GM18520 (cell line): ENCODE results near the gene FUT8.
A peak's percentile ranks its signal among the peaks of the same experiment; 100 is the strongest.
"Not testable (repeated sequence)": the region's sequence is repeated elsewhere in the genome, so short reads cannot be mapped to it uniquely, and the experiment has no call there.

Source experiments
- ATAC-seq: cut with Tn5 transposase; IDR thresholded peaks from one replicate; pipeline ENCODE4 v1.9.1; 2021; ENCODE audit not compliant: unreplicated experiment

Gene FUT8

DNA sequence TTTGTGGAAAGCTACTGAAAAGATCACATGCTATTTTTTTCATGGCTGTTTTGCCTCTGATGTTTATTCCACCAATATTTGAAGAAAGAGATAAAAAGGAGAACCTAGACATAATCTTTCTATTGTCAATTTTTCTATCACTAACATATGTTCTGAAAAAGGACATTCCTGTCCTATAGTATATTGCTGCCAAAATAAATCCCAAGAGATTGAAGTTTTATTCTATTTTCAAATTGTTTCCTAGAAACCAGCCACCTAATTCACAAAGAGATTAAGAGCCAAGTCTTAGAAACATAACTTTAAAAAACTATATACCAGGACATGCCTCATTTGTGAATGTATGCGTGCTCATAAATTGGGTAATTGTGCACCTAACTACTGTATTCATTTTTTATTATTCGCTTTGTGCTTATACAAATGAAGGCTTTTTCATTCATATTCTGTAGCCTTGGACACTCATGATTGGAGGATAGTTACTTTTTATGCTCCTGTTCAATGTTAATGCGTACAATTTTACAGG, 200.7 kb downstream of the FUT8 start:
- no peak for ATAC-seq

DNA sequence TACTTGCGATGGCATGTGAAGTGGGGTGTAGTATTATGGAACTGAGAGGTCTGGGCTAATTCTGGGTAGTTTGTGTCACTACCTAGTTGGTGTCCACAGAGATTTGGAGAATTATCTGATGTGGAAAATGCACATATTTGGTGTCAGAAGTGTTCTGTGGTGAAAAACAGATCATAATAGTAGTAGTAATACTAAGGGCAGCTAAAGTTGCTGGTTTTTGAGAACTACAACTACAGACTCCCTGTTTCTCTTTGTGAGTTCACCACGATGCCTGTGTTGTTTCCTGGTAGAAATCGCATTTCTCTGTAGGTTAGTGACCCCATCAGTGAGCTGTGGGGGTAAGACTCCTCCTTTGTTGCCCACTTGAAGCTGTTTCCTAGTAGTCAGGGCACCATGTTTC, 206.5 kb downstream of the FUT8 start:
- no peak for ATAC-seq

DNA sequence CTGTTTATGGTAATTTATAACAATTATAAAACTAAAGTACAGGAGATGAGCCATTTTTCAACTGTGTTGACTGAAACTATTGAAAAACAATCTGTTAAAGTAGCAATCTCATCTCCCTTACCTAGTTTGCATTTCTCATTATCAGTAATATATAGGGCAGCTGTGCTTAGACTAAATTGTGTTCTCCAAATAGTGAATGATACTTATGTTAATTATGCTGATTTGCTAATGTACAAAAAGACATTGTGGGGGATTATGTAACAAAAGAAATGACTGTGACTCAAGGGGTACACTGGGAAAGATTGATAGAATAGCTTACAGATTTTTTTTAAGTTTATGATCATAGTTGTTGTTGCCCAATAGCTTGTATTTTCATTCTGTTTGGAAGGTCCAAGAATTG, 207.7 kb downstream of the FUT8 start:
- peak; percentile 51 for ATAC-seq

DNA sequence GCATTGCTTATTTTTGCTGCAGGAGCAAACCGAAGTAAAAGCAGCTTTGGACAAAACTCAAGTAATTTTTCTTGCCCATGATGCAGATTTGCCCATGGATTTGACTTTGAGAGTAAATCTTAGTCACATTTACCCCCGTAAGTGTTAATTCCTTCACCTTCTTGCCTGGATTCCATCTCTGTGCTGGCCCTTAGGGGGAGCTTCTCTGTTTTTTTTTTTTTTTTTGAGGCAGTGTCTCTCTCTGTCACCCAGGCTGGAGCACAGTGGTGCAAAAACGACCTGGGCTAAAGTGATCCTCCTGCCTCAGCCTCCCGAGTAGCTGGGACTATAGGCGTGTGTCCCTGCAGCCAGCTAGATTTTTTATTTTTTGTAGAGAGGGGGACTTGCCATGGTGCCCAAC, 210.2 kb downstream of the FUT8 start:
- ATAC-seq: no peak

DNA sequence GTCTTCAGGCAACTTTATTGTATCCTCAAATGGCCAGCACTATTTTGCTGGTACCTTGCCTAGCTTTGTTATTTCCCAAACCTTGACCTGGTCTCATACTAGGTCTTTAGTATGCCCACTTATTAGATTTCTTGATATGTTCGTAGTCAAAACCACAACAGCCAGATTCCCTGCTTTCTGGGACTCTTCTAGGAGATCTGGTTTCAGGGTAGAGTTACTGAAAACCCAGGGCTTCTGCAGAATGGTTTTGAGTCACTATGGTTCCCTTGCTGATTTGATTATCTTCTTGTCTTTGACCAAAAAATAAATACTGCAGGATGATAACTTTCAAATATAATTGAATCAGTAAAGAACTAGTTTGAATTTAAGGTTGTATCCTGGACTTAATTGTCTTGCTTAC, 211.2 kb downstream of the FUT8 start:
- no peak for ATAC-seq

DNA sequence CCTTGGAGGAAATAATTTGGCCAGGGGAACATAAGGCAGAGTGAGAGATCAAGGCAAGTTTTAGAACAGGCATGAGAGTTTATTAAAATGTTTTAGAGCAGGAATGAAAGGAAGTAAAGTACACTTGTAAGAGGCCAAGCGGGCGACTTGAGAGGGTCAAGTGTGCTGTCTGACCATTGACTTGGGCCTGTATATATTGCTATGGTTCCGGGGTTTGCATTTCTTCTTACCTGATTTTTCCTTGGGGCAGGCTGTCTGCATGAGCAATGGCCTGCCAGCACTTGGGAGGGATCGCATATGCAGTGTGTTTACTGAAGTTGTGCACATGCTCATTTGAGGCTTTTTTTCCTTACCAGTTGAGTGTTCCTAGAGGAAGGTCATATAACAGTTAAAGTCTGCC, 214.8 kb downstream of the FUT8 start:
- ATAC-seq: no peak

DNA sequence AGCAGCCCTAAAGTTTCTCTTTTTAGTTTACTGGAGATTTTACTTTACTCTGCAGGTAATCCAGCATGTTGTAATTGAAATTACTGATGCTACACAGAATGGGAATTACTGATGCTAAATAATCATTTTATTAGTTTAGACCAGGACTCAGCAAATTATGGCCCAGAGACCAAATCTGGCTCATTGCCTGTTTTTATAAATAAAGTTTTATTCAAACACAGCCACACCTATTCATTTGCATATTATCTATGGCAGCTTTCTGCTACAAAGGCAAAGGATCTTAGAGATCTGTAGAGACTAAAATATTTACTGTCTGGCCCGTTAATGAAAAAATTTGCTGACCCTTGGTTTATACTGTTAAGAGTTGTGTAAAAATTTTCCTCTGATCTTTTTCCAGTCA, 216.1 kb downstream of the FUT8 start:
- ATAC-seq: no peak

DNA sequence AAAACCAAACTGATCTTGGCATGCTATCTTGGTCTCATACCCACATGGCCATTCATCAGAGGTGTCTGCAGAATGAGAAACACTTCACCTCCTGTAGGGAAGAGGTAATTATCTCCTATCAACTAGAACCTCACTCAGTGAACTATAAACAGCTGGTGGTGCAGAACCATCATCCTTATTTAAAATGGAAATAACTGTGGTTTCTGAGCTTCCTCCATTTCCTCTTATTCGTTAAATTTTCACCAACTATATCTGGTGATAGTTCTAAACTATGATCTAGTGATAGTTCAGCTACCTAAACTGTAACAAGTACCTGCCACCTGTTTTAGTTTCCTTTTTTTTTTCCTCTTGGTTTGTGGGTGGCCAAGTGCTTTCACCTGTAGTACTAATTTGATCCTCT, 218.5 kb downstream of the FUT8 start:
- ATAC-seq: no peak

DNA sequence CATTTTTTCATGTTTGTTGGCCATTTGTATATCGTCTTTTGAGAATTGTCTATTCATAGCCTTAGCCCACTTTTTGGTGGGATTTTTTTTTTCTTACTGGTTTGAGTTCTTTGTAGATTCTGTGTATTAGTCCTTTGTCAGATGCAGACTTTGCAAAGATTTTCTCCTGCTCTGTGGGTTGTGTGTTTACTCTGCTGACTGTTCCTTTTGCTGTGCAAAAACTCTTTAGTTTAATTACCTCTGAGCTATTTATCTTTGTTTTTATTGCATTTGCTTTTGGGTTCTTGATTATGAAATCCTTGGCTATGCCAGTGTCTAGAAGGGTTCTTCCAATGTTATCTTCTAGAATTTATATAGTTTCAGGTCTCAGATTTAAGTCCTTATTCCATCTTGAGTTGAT, 220.0 kb downstream of the FUT8 start:
- ATAC-seq: no peak

DNA sequence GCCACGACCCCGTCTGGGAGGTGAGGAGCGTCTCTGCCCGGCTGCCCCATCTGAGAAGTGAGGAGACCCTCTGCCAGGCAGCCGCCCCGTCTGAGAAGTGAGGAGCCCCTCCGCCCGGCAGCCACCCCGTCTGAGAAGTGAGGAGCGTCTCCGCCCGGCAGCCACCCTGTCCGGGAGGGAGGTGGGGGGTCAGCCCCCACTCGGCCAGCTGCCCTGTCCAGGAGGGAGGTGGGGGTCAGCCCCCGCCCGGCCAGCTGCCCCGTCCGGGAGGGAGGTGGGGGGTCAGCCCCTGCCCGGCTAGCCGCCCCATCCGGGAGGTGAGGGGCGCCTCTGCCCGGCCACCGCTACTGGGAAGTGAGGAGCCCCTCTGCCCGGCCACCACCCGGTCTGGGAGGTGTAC, 221.1 kb downstream of the FUT8 start:
- ATAC-seq: not testable (repeated sequence)

DNA sequence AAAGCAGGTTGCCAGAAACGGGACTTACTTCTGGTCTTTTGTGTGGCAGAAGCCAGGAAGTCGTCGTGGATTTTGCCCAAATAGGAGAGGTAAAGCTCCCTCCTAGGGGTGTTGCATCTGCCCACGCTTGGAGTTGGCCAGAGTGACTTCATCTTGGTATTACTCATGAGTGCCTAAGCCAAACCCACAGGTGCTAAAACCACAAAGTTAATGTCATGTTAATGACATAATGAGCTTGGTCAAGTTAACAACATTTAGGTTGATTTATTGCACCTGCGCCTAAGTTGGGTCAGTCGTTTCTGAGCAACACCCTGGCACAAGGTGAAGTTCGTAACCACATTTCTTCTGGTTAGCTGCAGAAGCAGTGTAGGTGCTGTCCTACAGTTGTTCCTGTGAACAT, 225.2 kb downstream of the FUT8 start:
- ATAC-seq: peak; percentile 98

DNA sequence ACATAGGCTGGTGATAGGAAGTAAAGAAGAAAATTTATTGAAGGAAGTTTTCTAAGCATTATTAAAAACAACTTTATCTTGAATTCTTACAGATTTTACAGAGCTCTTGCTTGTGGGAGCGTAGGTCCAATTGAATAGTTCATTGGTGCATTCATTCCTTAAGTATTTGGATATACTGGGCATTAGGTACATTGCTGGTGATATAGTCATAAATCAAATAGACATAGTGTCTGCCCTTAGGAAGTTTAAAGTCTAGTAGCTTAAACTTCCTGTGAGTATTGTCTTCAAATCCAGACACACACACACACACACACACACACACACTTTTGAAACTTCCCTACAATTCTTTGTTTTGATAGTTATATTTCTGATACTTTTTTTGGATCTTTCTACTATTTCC, 226.7 kb downstream of the FUT8 start:
- ATAC-seq: no peak

DNA sequence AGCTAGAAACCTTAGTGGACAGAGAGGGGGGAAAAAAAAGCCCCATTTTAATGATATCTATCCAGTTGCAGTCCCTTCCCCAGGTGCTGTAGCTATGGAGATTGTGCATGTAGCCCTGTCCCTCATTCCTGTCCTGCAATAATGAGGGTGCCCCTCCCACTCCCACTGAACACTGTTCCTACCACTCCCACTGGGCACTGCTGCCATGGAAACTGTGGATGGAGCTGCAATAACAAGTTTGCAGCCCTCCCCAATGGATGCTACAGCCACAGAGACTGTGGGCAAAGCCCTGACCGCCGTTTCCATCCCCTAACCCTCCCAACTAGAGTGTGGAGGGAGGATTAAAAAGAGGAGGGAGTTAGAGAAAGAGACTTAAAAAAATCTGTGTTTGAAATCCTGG, 238.3 kb downstream of the FUT8 start:
- ATAC-seq: no peak

DNA sequence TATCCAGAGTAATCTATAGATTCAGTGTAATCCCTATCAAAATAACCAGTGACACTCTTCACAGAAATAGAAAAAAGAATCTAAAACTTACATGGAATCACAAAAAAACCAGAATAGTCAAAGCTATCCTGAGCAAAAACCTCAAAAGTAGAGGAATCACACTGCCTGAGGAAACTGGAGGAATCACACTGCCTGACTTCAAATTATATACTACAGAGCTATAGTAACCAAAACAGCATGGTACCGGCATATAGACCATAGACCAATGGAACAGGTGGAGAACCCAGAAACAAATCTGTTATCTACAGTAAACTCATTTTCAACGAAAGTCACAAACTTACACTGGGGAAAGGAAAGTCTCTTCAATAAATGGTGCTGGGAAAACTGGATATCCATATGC, 244.0 kb downstream of the FUT8 start:
- ATAC-seq: no peak

DNA sequence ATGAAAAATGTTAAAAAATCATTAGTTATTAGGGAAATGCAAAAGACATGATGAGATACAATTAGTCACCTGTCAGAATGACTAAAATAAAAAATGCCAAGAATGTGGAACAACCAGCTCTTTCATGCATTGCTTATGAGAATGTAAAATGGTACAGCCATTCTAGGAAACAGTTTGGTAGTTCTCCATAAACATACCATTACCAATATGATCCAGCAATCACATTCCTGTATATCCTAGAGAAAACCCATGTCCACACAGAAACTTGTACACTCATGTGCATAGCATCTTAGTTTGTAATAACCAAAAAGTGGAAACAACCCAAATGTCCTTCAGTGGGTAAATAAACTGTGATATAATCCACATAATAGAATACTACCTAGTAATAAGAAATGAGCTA, 245.7 kb downstream of the FUT8 start:
- ATAC-seq: no peak

DNA sequence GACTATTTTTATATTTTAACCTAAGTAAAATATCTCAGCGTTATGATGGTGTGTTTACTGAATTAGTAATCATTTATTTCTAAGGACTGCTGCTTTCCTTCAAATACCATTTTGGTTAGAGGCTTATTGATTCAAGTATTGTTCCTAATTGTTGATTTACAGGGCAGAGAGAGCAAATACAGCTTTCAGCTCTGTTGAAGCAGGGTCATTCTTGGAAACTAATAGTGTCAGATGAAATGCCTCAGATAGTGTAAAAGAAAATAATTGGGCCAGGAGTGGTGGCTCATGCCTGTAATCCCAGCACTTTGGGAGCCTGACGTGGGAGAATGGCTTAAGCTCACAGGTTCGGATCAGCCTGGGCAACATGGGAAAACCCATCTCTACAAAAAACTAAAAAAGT, 249.3 kb downstream of the FUT8 start:
- no peak for ATAC-seq

DNA sequence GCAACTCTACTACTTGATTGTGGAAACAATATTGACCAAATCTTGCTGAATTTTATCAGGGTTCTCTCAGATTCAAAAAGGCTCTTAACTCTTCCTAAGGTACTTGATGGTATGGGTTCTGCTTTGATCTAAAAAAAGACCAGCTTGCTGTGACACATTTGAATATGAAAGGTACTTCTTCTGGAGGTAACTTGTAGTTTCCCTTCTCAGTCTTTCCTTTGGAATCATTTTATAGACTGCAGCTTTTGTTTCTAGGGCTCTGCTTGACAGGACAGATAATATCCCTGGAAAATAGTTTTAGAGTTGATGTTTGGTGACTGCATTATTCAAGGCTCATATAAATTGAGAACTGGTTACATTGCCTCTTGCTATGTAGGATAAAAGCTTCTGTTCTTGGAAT, 251.9 kb downstream of the FUT8 start:
- ATAC-seq: no peak

DNA sequence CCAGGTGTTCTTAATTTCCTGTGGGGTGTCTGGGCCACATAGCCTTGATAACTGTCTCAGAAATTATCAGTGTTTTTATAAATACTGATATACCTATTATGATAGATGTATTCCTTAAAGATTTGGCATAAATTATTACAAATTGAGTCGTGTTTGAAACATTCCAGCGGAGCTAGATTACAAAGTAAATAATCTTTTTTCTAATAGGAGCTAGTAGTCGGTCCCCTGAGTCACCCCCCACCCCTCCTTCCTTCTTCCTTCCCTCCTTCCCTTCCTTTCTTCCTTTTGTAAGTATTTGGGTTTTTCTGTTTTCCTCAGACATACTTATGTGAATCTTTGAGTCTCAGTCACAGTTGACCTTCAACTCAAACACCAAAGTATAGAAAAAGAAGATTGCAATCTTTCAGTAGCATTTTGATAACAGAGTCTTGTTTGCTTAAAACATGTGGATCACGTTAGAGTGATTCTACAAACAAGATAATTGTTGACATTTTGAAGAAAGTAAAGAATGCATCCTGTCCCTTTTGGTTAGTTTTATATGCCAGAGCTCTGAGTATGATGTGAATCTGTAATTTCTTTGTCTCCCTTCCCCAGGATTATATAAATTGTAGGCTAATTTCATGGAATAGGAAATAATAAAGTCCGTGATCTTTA, 264.0 kb downstream of the FUT8 start:
- no peak for ATAC-seq

DNA sequence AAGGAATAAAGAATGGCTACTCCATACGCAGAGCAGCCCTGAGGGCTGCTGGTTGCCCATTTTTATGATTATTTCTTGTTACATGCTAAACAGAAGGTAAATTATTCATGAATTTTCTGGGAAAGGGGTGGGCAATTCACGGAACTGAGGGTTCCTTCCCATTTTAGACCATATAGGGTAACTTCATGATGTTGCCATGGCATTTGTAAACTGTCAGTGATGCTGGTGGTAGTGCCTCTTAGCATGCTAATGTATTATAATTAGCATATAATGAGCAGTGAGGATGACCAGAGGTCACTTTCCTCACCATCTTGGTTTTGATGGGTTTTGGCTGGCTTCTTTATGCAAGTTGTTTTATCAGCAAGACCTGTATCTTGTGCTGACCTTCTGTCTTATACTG, 273.0 kb downstream of the FUT8 start:
- no peak for ATAC-seq

DNA sequence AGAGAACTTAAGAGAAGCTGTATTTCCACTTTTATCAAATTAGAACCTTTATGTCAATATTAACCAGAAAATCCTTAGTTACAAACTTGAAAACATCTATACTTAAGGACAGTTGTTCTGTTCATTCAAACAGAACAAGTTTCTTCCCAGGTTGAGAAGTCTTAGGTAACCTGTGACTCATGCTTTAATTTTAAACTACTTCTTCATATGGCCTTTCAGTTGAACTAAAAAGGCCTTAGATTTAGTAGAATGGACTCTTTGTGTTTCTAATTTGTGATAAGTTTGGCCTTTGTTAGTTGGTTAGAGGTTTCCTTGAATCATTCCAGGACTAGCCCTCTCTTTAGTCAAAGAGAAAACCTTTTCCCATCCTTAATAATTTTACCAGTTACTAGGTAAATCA, 274.2 kb downstream of the FUT8 start:
- no peak for ATAC-seq

DNA sequence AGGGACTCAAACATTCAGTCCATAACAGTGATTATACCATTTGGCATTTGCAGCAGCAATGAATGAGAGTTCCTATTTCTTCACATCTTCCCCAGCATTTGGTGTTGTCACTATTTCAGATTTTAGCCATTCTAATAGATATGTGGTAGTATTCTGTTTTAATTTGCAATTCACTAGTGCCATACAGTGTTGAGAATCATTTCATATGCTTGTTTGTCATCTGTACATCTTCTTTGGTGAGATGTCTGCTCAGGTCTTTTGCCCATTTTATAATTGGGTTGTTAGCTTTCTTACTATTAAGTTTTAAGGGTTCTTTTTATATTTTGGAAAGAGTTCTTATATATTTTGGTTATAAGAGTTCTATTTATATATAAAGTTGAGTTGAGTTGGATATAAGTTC, 276.5 kb downstream of the FUT8 start:
- no peak for ATAC-seq

DNA sequence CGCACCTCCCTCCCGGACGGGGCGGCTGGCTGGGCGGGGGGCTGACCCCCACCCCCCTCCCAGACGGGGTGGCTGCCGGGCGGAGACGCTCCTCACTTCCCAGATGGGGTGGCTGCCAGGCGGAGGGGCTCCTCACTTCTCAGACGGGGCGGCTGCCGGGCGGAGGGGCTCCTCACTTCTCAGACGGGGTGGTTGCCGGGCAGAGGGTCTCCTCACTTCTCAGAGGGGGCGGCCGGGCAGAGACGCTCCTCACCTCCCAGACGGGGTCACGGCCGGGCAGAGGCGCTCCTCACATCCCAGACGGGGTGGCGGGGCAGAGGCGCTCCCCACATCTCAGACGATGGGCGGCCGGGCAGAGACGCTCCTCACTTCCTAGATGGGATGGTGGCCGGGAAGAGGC, 280.0 kb downstream of the FUT8 start:
- not testable (repeated sequence) for ATAC-seq

DNA sequence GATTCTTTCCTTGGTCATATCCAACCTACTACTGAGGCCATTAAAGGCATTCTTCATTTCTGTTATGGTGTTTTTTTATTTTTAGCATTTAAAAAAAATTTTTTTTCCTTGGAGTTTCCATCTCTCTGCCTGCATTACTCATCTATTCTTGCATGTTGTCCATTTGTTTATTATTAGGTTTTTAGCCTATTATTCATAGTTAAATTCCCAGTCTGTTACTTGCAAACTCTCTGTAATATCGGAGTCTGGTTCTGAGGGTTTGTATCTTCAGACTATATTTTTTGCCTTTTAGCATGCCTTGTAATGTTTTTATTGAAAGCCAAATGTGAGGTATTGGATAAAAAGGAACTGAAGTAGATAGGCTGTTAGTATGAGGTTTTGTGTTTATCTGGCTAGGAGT, 284.3 kb downstream of the FUT8 start:
- no peak for ATAC-seq
